ENCODE measurements around the gene DNAH14.

The DNAH14 gene

GRCh38 chr1:225446595-225446960 lies 517.1 kb downstream of the DNAH14 start:
- Histone ChIP-seq H3K9me3 (ENCODE audit: control insufficient read depth, insufficient read depth, low read depth, low read length) (no peaks in the 10 kb centered on the region), H3K4me3 (ENCODE audit: low read depth, low read length) (no peak overlapping the region), H3K4me1 (ENCODE audit: control insufficient read depth, insufficient read depth, low read length) (0 out of 2 replicates have a peak, but pooled peaks cover 2% of the 10 kb centered on the region), H3K36me3 (ENCODE audit: control insufficient read depth in 2 of 2, insufficient read depth in 1 of 2, low read length in 2 of 2) (no peaks in the 10 kb centered on the region), H3K27ac (ENCODE audit: extremely low read depth, low read depth, low read length) (no peak overlapping the region)
- no peak for TF ChIP-seq ZFP69B (tag by site-specific recombination; IDR thresholded peaks at IDR 0.05)
- ChIA-PET CTCF (interaction anchor here (0.5 kb wide), 1 partner anchor 131 kb away, joined by 3 read pairs; no protein-coding TSS in a partner anchor), POLR2A (no interaction called here)

GRCh38 chr1:225446981-225447615 lies 517.6 kb downstream of the DNAH14 start:
- Histone ChIP-seq H3K4me1 (ENCODE audit: control insufficient read depth, insufficient read depth, low read length) (0 out of 2 replicates have a peak, but pooled peaks cover 2% of the 10 kb centered on the region), H3K4me3 (ENCODE audit: low read depth, low read length) (no peak overlapping the region), H3K9me3 (ENCODE audit: control insufficient read depth, insufficient read depth, low read depth, low read length) (no peaks in the 10 kb centered on the region), H3K27ac (ENCODE audit: extremely low read depth, low read depth, low read length) (no peak overlapping the region), H3K36me3 (ENCODE audit: control insufficient read depth in 2 of 2, insufficient read depth in 1 of 2, low read length in 2 of 2) (no peaks in the 10 kb centered on the region)
- ChIA-PET CTCF (interaction anchor here (0.5 kb wide), 1 partner anchor 132 kb away, joined by 3 read pairs; no protein-coding TSS in a partner anchor), POLR2A (no interaction called here)
- TF ChIP-seq ZNF529 (tag by site-specific recombination; IDR thresholded peaks at IDR 0.05; ENCODE audit: insufficient replicate concordance), result no peak
- TF ChIP-seq ZNF335 (tag by site-specific recombination; conservative IDR thresholded peaks at IDR 0.05), result peak; percentile 98

- H3K27ac ChIP-seq (ENCODE audit: extremely low read depth, low read depth, low read length), result no peak overlapping the region
- TF ChIP-seq SALL2 (tag by site-specific recombination; IDR thresholded peaks at IDR 0.05; ENCODE audit: borderline replicate concordance) (no peak), ZNF335 (tag by site-specific recombination; conservative IDR thresholded peaks at IDR 0.05) (peak; percentile 41; the same call in 1 of the 2 replicates), ZNF792 (tag by site-specific recombination; IDR thresholded peaks at IDR 0.05) (no peak), ZNF155 (tag by site-specific recombination; IDR thresholded peaks at IDR 0.05) (no peak), ZFP3 (tag by site-specific recombination; IDR thresholded peaks at IDR 0.05; ENCODE audit: low read depth) (no peak), ZNF600 (tag by site-specific recombination; IDR thresholded peaks at IDR 0.05) (peak; percentile 46; the same call in 1 of the 2 replicates), ZNF623 (tag by site-specific recombination; IDR thresholded peaks at IDR 0.05) (no peak), ZBTB17 (tag by site-specific recombination; IDR thresholded peaks at IDR 0.05) (peak; percentile 64), ZSCAN4 (tag by site-specific recombination; IDR thresholded peaks at IDR 0.05) (no peak), ZNF341 (tag by site-specific recombination; IDR thresholded peaks at IDR 0.05; ENCODE audit: low read depth) (peak; percentile 46), HIC1 (tag by site-specific recombination; IDR thresholded peaks at IDR 0.05) (no peak)
- H3K9me3 ChIP-seq (ENCODE audit: control insufficient read depth, insufficient read depth, low read depth, low read length), result no peaks in the 10 kb centered on the region
- POLR2A ChIA-PET, result no interaction called here
- CTCF ChIA-PET, result interaction anchor here (0.5 to 0.6 kb wide), 2 partner anchors 974 to 1184 kb away, joined by 3 read pairs; no protein-coding TSS in a partner anchor
- H3K4me1 ChIP-seq (ENCODE audit: control insufficient read depth, insufficient read depth, low read length), result 0 out of 2 replicates have a peak, but pooled peaks cover 2% of the 10 kb centered on the region
- no peak overlapping the region for H3K4me3 ChIP-seq (ENCODE audit: low read depth, low read length)
- no peaks in the 10 kb centered on the region for H3K36me3 ChIP-seq (ENCODE audit: control insufficient read depth in 2 of 2, insufficient read depth in 1 of 2, low read length in 2 of 2)
These were observed 518.2 kb downstream of the DNAH14 start for GRCh38 chr1:225447650-225448089.
